HG03439 (cell line): Measurements from ENCODE around the gene MANSC4.
"Not testable (repeated sequence)": the region's sequence is repeated elsewhere in the genome, so short reads cannot be mapped to it uniquely, and the experiment has no call there.

Experiments
- ATAC-seq: cut with Tn5 transposase; IDR thresholded peaks from one replicate; pipeline ENCODE4 v1.9.1; 2021; ENCODE audit warnings: mild to moderate bottlenecking, moderate library complexity; ENCODE audit not compliant: unreplicated experiment

Gene MANSC4

GRCh38 chr12:27756670-27757195, 23.3 kb downstream of the MANSC4 start:
- ATAC-seq, result no peak

- ATAC-seq, result no peak
These were observed 25.2 kb downstream of the MANSC4 start for GRCh38 chr12:27754795-27755194.

- ATAC-seq, result no peak
These were observed 28.5 kb downstream of the MANSC4 start for GRCh38 chr12:27751386-27752047.

DNA sequence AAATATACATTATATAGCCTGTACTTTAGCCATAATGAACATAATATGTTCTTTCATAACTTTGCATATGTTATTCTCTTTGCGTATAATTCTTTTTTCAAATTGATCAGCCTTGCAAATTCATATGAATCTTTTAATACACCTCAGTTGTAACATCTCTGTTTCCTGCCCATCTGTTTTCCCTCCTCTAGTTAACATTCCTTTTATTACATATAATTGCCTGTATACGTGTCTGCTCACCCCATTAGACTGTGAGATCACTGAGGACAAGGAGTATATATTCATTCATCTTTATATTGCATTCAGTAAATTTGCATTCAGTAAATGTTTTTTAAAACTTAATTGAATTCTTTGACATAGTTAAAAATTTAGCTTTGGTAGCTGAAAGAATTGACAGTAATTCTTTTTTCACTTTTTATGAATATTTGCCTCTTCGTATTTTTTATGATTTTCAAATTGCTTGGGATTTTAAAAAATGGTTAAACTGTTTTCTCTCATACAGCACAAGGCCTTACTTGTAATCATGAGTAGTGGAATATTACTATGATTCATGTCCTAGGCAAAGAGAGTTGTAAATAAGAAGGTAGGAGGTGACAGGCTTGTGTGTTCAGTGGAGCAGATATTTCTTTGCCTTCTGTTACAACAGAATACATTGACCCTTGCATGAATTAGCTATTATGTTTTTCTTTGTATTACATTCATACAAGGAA, 32.8 kb downstream of the MANSC4 start:
- no peak for ATAC-seq

DNA sequence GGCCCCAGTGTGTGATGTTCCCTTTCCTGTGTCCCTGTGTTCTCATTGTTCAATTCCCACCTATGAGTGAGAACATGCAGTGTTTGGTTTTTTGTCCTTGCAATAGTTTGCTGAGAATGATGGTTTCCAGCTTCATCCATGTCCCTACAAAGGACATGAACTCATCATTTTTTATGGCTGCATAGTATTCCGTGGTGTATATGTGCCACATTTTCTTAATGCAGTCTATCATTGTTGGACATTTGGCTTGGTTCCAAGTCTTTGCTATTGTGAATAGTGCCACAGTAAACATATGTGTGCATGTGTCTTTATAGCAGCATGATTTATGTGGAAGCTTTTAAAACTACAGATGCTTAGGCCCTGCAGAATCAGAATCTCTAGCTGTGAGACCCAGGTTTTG, 34.3 kb downstream of the MANSC4 start:
- ATAC-seq, result not testable (repeated sequence)

- no peak for ATAC-seq
These were observed 36.4 kb downstream of the MANSC4 start for GRCh38 chr12:27743601-27744000.

- not testable (repeated sequence) for ATAC-seq
These were observed 45.7 kb downstream of the MANSC4 start for GRCh38 chr12:27734321-27734720.

GRCh38 chr12:27733791-27734190, 46.2 kb downstream of the MANSC4 start:
- no peak for ATAC-seq

DNA sequence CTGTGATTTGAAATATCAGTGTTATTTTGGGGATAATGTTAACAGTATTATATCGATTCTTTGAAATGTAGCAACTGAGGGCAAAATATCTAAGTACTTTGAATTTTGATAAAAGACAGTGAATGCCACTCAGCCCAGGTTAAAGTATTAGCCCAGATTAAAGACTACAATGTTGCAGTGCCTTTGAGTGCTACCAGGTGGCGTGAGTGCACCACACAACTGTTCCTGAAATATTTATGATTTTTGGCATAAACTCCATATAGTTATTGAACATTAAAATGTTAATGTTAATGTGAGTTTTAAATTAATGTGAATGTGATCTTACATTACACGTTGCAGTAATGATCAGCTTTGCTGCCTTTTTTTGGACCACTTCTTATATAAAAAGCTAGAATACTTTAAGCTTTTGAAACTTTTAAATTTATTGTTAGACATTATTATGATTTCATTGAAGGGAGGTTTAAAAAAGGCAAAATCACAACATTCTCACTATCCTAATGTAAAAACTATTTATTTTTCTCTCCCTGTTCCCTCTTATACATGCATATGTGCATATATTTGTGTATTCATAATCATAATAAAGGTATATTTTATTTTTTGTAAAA, 46.9 kb downstream of the MANSC4 start:
- peak; percentile 79 for ATAC-seq

DNA sequence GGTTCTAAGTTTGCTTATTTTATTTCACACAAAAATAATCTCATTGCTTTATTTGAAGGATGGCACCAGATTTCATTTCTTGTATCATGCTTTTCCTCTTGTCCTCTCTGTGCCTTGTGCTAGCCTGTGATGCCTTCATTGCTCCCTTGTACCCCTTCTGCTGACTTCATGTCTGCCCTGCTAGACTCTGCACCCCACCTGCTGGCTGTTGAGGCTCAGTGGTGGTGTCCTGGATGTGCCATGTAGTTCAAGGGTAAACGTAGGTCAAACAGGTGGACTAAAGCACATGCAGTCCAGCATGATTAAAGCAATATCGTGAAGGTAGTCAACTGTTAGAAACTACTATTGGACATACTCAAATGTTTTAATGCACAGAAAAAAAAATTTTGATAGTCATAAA, 47.8 kb downstream of the MANSC4 start:
- no peak for ATAC-seq

GRCh38 chr12:27730097-27730588, 49.9 kb downstream of the MANSC4 start:
- no peak for ATAC-seq

- ATAC-seq, result no peak
These were observed 56.8 kb downstream of the MANSC4 start for GRCh38 chr12:27723212-27723611.
